ENCODE measurements around the gene BCOR.

The BCOR gene

DNA sequence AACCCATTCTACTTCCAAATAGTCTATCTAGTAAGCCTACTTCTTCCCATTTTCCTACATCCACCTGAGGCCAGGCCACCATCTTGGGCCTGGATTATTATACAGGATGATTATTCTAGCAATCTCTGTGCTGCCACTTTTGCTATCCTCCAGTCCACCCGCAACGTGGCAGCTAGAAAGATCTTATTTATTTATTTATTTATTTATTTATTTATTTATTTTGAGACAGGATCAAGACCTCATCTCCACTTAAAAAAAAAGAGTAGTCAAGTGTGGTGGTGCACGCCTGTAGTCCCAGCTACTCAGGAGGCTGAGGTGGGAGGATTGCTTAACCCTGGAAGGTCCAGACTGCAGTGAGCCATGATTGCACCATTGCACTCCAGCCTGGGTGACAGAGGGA lies 15.2 kb upstream of the BCOR start:
- TF ChIP-seq CTCF (IDR thresholded peaks at IDR 0.05) = no peak
- Histone ChIP-seq H3K27me3 (peaks cover 19% of the 10 kb centered on the region), H3K27ac (no peak overlapping the region), H3K4me1 (ENCODE audit: control insufficient read depth in 1 of 2, insufficient read depth in 1 of 2, low read depth in 1 of 2, low read length in 1 of 2) (peaks cover 10 to 14% of the 10 kb centered on the region in 2 experiments), H3K36me3 (no peaks in the 10 kb centered on the region), H3K9me3 (no peaks in the 10 kb centered on the region), H3K4me3 (ENCODE audit: low read depth in 1 of 2, low read length in 1 of 2) (no peak overlapping the region)

DNA sequence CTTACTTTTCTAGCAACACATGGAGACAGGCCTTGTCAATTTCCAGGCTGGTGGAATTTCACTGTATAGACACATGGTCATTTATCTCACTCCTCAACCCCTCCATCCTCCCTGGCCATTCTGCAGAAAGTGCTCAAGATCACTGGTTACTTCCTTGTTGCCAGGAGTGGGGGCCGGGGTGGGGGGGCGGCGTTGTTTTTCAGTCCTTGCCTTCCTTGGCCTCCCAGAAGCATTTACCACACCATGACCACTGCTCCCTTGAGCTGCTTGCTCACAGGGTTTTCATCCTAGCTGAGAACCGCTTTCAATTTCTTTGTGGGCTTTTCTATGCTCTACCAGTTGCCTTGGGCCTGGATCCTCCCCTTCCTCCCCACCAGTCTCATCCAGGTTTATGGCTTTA lies 14.1 kb upstream of the BCOR start:
- no peak overlapping the region for H3K27ac ChIP-seq
- H3K4me1 ChIP-seq (ENCODE audit: control insufficient read depth in 1 of 2, insufficient read depth in 1 of 2, low read depth in 1 of 2, low read length in 1 of 2) = peaks cover 22 to 25% of the 10 kb centered on the region in 2 experiments
- no peaks in the 10 kb centered on the region for H3K36me3 ChIP-seq
- no peaks in the 10 kb centered on the region for H3K9me3 ChIP-seq
- H3K27me3 ChIP-seq = peaks cover 29% of the 10 kb centered on the region
- H3K4me3 ChIP-seq (ENCODE audit: low read depth in 1 of 2, low read length in 1 of 2) = no peak overlapping the region
- no peak for TF ChIP-seq CTCF (IDR thresholded peaks at IDR 0.05)

DNA sequence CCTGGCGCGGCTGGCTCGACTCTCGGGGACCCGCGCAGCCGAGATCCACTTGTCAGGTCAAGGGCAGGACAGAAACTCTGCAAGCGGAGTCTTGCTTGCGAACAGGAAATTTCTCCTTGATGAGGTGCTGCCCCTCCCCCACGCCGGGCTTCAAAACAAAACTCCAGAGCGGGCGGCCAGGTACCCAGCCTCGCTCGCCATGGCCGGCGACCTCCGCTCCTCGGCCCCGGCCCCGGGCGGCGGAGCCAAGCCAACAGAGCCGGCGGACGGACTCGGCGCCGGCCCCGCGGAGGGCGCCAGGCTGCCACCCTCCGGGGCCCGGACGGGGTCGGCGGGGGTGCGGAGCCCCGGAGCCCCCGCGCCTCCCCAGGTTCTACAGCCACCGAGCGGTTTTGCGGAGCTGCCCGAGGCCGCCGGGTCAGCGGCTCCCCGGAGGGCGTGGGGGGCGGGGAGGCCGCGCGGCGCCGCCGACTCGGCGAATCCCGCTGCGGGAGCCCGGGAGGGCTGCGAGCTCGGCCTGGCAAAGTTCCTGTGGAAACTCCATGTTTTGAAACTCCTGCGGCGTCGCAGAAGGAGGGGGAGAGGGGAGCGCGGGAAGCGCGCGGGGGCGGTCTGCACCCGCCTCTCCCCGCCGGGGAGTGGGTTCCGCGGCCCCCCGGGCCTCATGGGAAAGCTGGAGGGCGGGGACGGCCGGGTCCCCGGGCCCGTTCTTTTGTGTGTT lies 11.7 kb upstream of the BCOR start:
- peaks cover 28 to 35% of the 10 kb centered on the region in 2 experiments for H3K4me1 ChIP-seq (ENCODE audit: control insufficient read depth in 1 of 2, insufficient read depth in 1 of 2, low read depth in 1 of 2, low read length in 1 of 2)

GRCh38 chrX:40108959-40109287 lies 11.2 kb upstream of the BCOR start:
- H3K36me3 ChIP-seq = no peaks in the 10 kb centered on the region
- H3K27me3 ChIP-seq = peaks cover 29% of the 10 kb centered on the region
- peak overlapping the region; percentile 59 to 61 for H3K4me3 ChIP-seq (ENCODE audit: low read depth in 1 of 2, low read length in 1 of 2)
- H3K27ac ChIP-seq = no peak overlapping the region
- peaks cover 30 to 35% of the 10 kb centered on the region in 2 experiments for H3K4me1 ChIP-seq (ENCODE audit: control insufficient read depth in 1 of 2, insufficient read depth in 1 of 2, low read depth in 1 of 2, low read length in 1 of 2)
- no peaks in the 10 kb centered on the region for H3K9me3 ChIP-seq
- TF ChIP-seq CTCF (IDR thresholded peaks at IDR 0.05) = no peak

More for the DNA sequence above, 11.7 kb upstream of the BCOR start:
- Histone ChIP-seq H3K27ac (no peak overlapping the region), H3K9me3 (no peaks in the 10 kb centered on the region), H3K4me3 (ENCODE audit: low read depth in 1 of 2, low read length in 1 of 2) (peak overlapping the region; percentile 59 to 61), H3K36me3 (no peaks in the 10 kb centered on the region), H3K27me3 (peaks cover 29% of the 10 kb centered on the region)
- TF ChIP-seq CTCF (IDR thresholded peaks at IDR 0.05) = no peak

- Histone ChIP-seq H3K27me3 (peaks cover 29% of the 10 kb centered on the region), H3K4me1 (ENCODE audit: control insufficient read depth in 1 of 2, insufficient read depth in 1 of 2, low read depth in 1 of 2, low read length in 1 of 2) (peaks cover 30 to 35% of the 10 kb centered on the region in 2 experiments), H3K27ac (no peak overlapping the region), H3K4me3 (ENCODE audit: low read depth in 1 of 2, low read length in 1 of 2) (peak overlapping the region; percentile 59 to 61), H3K9me3 (no peaks in the 10 kb centered on the region), H3K36me3 (no peaks in the 10 kb centered on the region)
- no peak for TF ChIP-seq CTCF (IDR thresholded peaks at IDR 0.05)
These were observed 10.6 kb upstream of the BCOR start for GRCh38 chrX:40108162-40108958.

All from neutrophil (primary cell).